22Rv1 (cell line): Measurements from ENCODE around the gene MIAT.

Experiments used
- H3K27ac ChIP-seq: fragments of 450-650 bp; 2 replicates; pipeline ENCODE4 v1.5.1; 2017
- CTCF ChIP-seq: fragments of 450-650 bp; IDR thresholded peaks from 2 replicates; pipeline ENCODE4 v1.5.1; 2017; ENCODE audit warnings: mild to moderate bottlenecking
- ZFX ChIP-seq: fragments of 450-650 bp; IDR thresholded peaks from 2 replicates; pipeline ENCODE4 v1.6.1; 2017; ENCODE audit warnings: antibody characterized with exemption, borderline replicate concordance

Gene MIAT

DNA sequence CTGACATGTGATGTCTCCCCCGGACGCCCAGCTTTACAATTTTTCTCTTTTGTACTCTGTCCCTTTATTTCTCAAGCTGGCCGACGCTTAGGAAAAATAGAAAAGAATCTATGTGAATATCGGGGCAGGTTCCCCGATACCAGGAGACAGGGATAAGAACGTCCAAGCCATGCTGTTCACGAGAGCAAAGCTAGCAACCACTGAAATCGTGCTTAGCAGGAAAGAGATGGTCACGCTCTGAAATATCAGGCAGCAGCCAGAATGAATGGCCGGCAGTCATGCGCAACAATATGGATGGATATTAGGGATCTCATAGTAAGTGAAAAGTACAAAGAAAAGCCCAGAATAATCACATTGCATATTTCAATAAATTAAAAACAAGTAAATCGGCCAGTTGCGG, 43.1 kb upstream of the MIAT start:
- H3K27ac ChIP-seq = no peak overlapping the region
- TF ChIP-seq ZFX (no peak), CTCF (no peak)

DNA sequence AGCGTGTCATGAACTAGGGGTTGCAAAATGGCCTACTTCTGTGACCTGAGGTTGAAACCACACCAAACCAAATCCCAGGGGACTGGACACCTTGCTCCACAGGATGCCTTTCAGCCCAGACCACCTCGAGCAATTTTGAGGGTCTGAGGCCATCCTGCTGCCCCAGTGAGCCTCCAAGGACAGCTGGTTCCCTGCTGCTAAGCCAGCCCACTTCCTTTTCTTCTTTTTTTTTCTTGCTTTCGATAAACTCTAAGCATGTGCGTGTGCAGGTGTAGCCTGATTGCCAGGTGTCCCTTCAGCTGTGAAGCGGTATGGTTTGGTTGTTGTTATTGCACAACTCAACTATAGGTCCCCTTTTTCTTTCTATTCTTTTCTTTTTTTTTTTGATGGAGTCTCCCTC, 42.2 kb upstream of the MIAT start:
- no peak overlapping the region for H3K27ac ChIP-seq
- TF ChIP-seq CTCF (no peak), ZFX (no peak)

DNA sequence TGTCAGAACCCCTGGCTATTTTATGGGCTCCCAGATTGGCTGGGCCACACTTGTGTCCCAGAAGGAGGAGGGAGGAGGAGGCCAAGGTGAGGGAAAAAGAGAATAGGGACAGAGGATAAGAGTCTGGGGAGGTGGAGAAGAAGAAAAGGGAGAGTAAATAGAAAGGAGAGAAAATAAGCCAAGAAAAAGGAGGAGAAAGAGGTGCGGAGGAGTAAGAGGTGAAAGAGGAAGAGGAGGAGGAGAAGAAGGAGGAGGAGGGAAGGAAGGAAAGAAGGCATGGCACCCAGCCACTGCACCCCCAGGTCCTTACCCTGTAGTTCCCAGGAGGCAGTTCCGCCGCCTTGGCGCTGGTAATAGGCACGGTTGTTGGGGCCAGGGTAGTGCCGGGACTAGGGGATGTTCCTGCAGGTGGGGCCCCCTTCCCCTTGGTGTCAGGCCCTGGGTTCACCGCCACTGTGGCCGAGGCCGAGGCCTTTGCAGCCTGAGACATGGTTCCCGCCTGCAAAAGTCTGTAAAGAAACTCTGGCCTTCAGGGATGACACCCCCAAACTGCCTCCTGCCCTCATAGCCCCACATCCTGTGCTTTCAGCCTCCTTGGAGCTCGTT, 41.5 kb upstream of the MIAT start:
- no peak overlapping the region for H3K27ac ChIP-seq
- no peak for TF ChIP-seq ZFX
- no peak for TF ChIP-seq CTCF

- TF ChIP-seq ZFX = no peak
- no peak for TF ChIP-seq CTCF
- H3K27ac ChIP-seq = no peak overlapping the region
Measured at GRCh38 chr22:26616650-26617049, 40.7 kb upstream of the MIAT start.

GRCh38 chr22:26617271-26618199, 39.9 kb upstream of the MIAT start, which contains the start of gene CRYBB1:
Gene CRYBB1 (minus strand): TSS chr22:26618027. CDS start chr22:26616319, 1,708 bp downstream.
- no peak within 1 kb of the TSS for H3K27ac ChIP-seq
- no peak for TF ChIP-seq ZFX
- TF ChIP-seq CTCF = no peak

GRCh38 chr22:26618455-26618854, 38.9 kb upstream of the MIAT start:
- TF ChIP-seq CTCF (no peak), ZFX (no peak)
- H3K27ac ChIP-seq = no peak overlapping the region

DNA sequence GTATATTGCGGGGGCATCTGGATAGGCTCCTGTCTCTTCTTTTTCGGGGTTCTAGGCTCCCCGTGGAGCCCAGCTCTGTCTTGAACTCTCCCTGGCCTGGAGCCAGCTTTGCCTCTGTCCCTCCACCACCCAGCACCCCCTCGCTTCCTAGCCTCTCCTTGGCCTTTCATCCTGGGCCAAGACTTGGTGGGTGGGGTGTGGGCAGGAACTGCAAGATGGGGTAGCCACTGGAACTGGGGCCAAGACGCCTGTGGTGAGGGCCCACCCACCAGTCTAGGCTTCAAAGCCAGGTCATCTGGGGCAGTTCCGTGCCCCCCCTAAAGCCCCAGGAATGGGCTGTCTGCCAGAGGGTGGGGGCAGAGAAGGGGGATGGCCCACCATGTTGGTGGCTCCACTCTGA, 37.9 kb upstream of the MIAT start:
- no peak overlapping the region for H3K27ac ChIP-seq
- no peak for TF ChIP-seq CTCF
- TF ChIP-seq ZFX = no peak
